ENCODE data around the gene CWC22. TPM values are rescaled to one million over a fixed set of nuclear protein-coding genes. Genes with fewer than 3 reads are reported as not detected.
"Not testable (repeated sequence)": the region's sequence is repeated elsewhere in the genome, so short reads cannot be mapped to it uniquely, and the experiment has no call there.

The CWC22 gene
- total RNA-seq, 2 donors from 2014 or later, result 19.4 to 23.0 TPM

GRCh38 chr2:179952658-179953057 is 54.4 kb downstream of the CWC22 start:
- Mint-ChIP-seq H3K4me3 (no peak overlapping the region), H3K36me3 (peaks cover 35% of the 10 kb centered on the region), H3K4me1 (ENCODE audit: low read depth in 2 of 2) (peaks cover 6 to 7% of the 10 kb centered on the region in 2 donors), H3K27ac (no peak overlapping the region), H3K9me3 (no peaks in the 10 kb centered on the region), H3K27me3 (no peaks in the 10 kb centered on the region)
- DNase-seq (ENCODE audit: low spot score) (no peak), ATAC-seq (no peak)

- peaks cover 36% of the 10 kb centered on the region for H3K36me3 Mint-ChIP-seq
- H3K27me3 Mint-ChIP-seq, result no peaks in the 10 kb centered on the region
- H3K9me3 Mint-ChIP-seq, result no peaks in the 10 kb centered on the region
- peaks cover 6 to 7% of the 10 kb centered on the region in 2 donors for H3K4me1 Mint-ChIP-seq (ENCODE audit: low read depth in 2 of 2)
- H3K27ac Mint-ChIP-seq, result no peak overlapping the region
- no peak overlapping the region for H3K4me3 Mint-ChIP-seq
- DNase-seq (ENCODE audit: low spot score), result no peak
- ATAC-seq, result no peak
These were observed 55.4 kb downstream of the CWC22 start for GRCh38 chr2:179951680-179952079.

GRCh38 chr2:179950391-179950790 is 56.7 kb downstream of the CWC22 start:
- Mint-ChIP-seq H3K4me1 (ENCODE audit: low read depth in 2 of 2) (peaks cover 7% of the 10 kb centered on the region in 2 donors), H3K9me3 (no peaks in the 10 kb centered on the region), H3K4me3 (no peak overlapping the region)

GRCh38 chr2:179949438-179949837 is 57.7 kb downstream of the CWC22 start:
- H3K36me3 Mint-ChIP-seq, result peaks cover 41% of the 10 kb centered on the region

More at GRCh38 chr2:179950391-179950790, 56.7 kb downstream of the CWC22 start:
- Mint-ChIP-seq H3K27me3 (no peaks in the 10 kb centered on the region), H3K27ac (no peak overlapping the region), H3K36me3 (peaks cover 40% of the 10 kb centered on the region)
- no peak for ATAC-seq
- no peak for DNase-seq (ENCODE audit: low spot score)

GRCh38 chr2:179948058-179948457 is 59.0 kb downstream of the CWC22 start:
- Mint-ChIP-seq H3K36me3 (peaks cover 34% of the 10 kb centered on the region), H3K4me1 (ENCODE audit: low read depth in 2 of 2) (peaks cover 7 to 8% of the 10 kb centered on the region in 2 donors), H3K27me3 (no peaks in the 10 kb centered on the region), H3K27ac (no peak overlapping the region), H3K9me3 (no peaks in the 10 kb centered on the region), H3K4me3 (no peak overlapping the region)
- no peak for DNase-seq (ENCODE audit: low spot score)
- ATAC-seq, result no peak

More at GRCh38 chr2:179949438-179949837, 57.7 kb downstream of the CWC22 start:
- Mint-ChIP-seq H3K4me1 (ENCODE audit: low read depth in 2 of 2) (peaks cover 7 to 8% of the 10 kb centered on the region in 2 donors), H3K9me3 (no peaks in the 10 kb centered on the region), H3K27ac (no peak overlapping the region), H3K4me3 (no peak overlapping the region), H3K27me3 (no peaks in the 10 kb centered on the region)
- DNase-seq (ENCODE audit: low spot score), result no peak
- ATAC-seq, result no peak

GRCh38 chr2:179946810-179947615 is 60.1 kb downstream of the CWC22 start:
- no peak for ATAC-seq
- Mint-ChIP-seq H3K36me3 (peaks cover 33% of the 10 kb centered on the region), H3K4me3 (no peak overlapping the region), H3K4me1 (ENCODE audit: low read depth in 2 of 2) (peaks cover 7 to 8% of the 10 kb centered on the region in 2 donors), H3K9me3 (no peaks in the 10 kb centered on the region), H3K27ac (no peak overlapping the region), H3K27me3 (no peaks in the 10 kb centered on the region)
- DNase-seq (ENCODE audit: low spot score), result no peak

- H3K4me1 Mint-ChIP-seq (ENCODE audit: low read depth in 2 of 2), result peaks cover 4 to 7% of the 10 kb centered on the region in 2 donors
- no peak for ATAC-seq
- H3K36me3 Mint-ChIP-seq, result peaks cover 27% of the 10 kb centered on the region
- no peak overlapping the region for H3K27ac Mint-ChIP-seq
- H3K4me3 Mint-ChIP-seq, result no peak overlapping the region
- DNase-seq (ENCODE audit: low spot score), result no peak
- H3K27me3 Mint-ChIP-seq, result no peaks in the 10 kb centered on the region
- H3K9me3 Mint-ChIP-seq, result no peaks in the 10 kb centered on the region
These were observed 60.8 kb downstream of the CWC22 start for GRCh38 chr2:179946346-179946745.

- H3K9me3 Mint-ChIP-seq, result no peaks in the 10 kb centered on the region
- no peak overlapping the region for H3K4me3 Mint-ChIP-seq
- no peak for ATAC-seq
- DNase-seq (ENCODE audit: low spot score), result no peak
- no peak overlapping the region for H3K27ac Mint-ChIP-seq
- H3K36me3 Mint-ChIP-seq, result no peaks in the 10 kb centered on the region
- H3K27me3 Mint-ChIP-seq, result no peaks in the 10 kb centered on the region
- H3K4me1 Mint-ChIP-seq (ENCODE audit: low read depth in 2 of 2), result no peaks in the 10 kb centered on the region
These were observed 67.8 kb downstream of the CWC22 start for GRCh38 chr2:179939259-179939658.

- Mint-ChIP-seq H3K4me1 (ENCODE audit: low read depth in 2 of 2) (no peaks in the 10 kb centered on the region), H3K27me3 (no peaks in the 10 kb centered on the region)
These were observed 69.1 kb downstream of the CWC22 start for GRCh38 chr2:179938026-179938425.

GRCh38 chr2:179936654-179937053 is 70.4 kb downstream of the CWC22 start:
- H3K27ac Mint-ChIP-seq, result no peak overlapping the region
- H3K27me3 Mint-ChIP-seq, result no peaks in the 10 kb centered on the region
- no peak overlapping the region for H3K4me3 Mint-ChIP-seq
- no peak for ATAC-seq
- no peak for DNase-seq (ENCODE audit: low spot score)
- H3K4me1 Mint-ChIP-seq (ENCODE audit: low read depth in 2 of 2), result no peaks in the 10 kb centered on the region
- H3K36me3 Mint-ChIP-seq, result no peaks in the 10 kb centered on the region
- no peaks in the 10 kb centered on the region for H3K9me3 Mint-ChIP-seq

More at GRCh38 chr2:179938026-179938425, 69.1 kb downstream of the CWC22 start:
- ATAC-seq (no peak), DNase-seq (ENCODE audit: low spot score) (no peak)
- Mint-ChIP-seq H3K27ac (no peak overlapping the region), H3K4me3 (no peak overlapping the region), H3K36me3 (no peaks in the 10 kb centered on the region), H3K9me3 (no peaks in the 10 kb centered on the region)

GRCh38 chr2:179936141-179936540 is 71.0 kb downstream of the CWC22 start:
- no peak overlapping the region for H3K4me3 Mint-ChIP-seq
- DNase-seq (ENCODE audit: low spot score), result no peak
- H3K9me3 Mint-ChIP-seq, result no peaks in the 10 kb centered on the region
- no peak for ATAC-seq
- H3K36me3 Mint-ChIP-seq, result no peaks in the 10 kb centered on the region
- no peaks in the 10 kb centered on the region for H3K27me3 Mint-ChIP-seq
- H3K4me1 Mint-ChIP-seq (ENCODE audit: low read depth in 2 of 2), result no peaks in the 10 kb centered on the region
- H3K27ac Mint-ChIP-seq, result no peak overlapping the region

GRCh38 chr2:179932786-179933185 is 74.3 kb downstream of the CWC22 start:
- H3K4me3 Mint-ChIP-seq, result no peak overlapping the region
- H3K9me3 Mint-ChIP-seq, result peaks cover 12% of the 10 kb centered on the region
- DNase-seq (ENCODE audit: low spot score), result no peak
- ATAC-seq, result no peak
- no peaks in the 10 kb centered on the region for H3K4me1 Mint-ChIP-seq (ENCODE audit: low read depth in 2 of 2)
- peaks cover 15% of the 10 kb centered on the region for H3K36me3 Mint-ChIP-seq
- H3K27ac Mint-ChIP-seq, result no peak overlapping the region
- H3K27me3 Mint-ChIP-seq, result no peaks in the 10 kb centered on the region

- peaks cover 22% of the 10 kb centered on the region for H3K36me3 Mint-ChIP-seq
- H3K4me1 Mint-ChIP-seq (ENCODE audit: low read depth in 2 of 2), result no peaks in the 10 kb centered on the region
- no peak overlapping the region for H3K4me3 Mint-ChIP-seq
- ATAC-seq (no peak), DNase-seq (ENCODE audit: low spot score) (no peak)
- no peak overlapping the region for H3K27ac Mint-ChIP-seq
- no peaks in the 10 kb centered on the region for H3K27me3 Mint-ChIP-seq
- H3K9me3 Mint-ChIP-seq, result peaks cover 20% of the 10 kb centered on the region
These were observed 75.6 kb downstream of the CWC22 start for GRCh38 chr2:179931502-179931901.

GRCh38 chr2:179929997-179930396 is 77.1 kb downstream of the CWC22 start:
- not testable (repeated sequence) for ATAC-seq; H3K27me3 Mint-ChIP-seq; H3K4me1 Mint-ChIP-seq (ENCODE audit: low read depth in 2 of 2); H3K27ac Mint-ChIP-seq; H3K4me3 Mint-ChIP-seq; DNase-seq (ENCODE audit: low spot score)
- Mint-ChIP-seq H3K36me3 (peaks cover 29% of the 10 kb centered on the region), H3K9me3 (peaks cover 25% of the 10 kb centered on the region)
